MM.1S (cell line): Measurements from ENCODE around the gene DIP2B.

Source experiments
- EZH2phosphoT487 ChIP-seq: fragments of 300-600 bp; sonication (generic); IDR thresholded peaks from 2 replicates; pipeline ENCODE4 v1.6.1; 2018; ENCODE audit warnings: antibody characterized with exemption, low read length
- TF ChIP-seq, protein P1 (sequence below): fragments of 300-600 bp; sonication (generic); IDR thresholded peaks from 2 replicates; pipeline ENCODE4 v1.5.1; 2016; ENCODE audit warnings: antibody characterized with exemption, low read length, mixed read lengths

DNA sequence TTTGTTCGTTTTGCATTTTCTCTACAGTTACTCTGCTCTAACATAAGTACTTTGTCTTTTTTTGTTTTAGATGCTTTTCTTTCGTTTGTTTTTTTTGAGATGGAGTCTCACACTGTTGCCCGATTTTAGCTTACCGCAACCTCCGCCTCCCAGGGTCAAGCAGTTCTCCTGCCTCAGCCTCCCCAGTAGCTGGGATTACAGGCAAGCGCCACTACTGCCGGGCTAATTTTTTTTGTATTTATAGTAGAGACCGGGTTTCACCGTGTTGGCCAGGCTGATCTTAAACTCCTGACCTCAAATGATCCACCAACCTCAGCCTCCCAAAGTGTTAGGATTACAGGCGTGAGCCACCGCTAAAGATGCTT is 2.7 kb downstream of the DIP2B start:
- TF ChIP-seq, protein P1, sequence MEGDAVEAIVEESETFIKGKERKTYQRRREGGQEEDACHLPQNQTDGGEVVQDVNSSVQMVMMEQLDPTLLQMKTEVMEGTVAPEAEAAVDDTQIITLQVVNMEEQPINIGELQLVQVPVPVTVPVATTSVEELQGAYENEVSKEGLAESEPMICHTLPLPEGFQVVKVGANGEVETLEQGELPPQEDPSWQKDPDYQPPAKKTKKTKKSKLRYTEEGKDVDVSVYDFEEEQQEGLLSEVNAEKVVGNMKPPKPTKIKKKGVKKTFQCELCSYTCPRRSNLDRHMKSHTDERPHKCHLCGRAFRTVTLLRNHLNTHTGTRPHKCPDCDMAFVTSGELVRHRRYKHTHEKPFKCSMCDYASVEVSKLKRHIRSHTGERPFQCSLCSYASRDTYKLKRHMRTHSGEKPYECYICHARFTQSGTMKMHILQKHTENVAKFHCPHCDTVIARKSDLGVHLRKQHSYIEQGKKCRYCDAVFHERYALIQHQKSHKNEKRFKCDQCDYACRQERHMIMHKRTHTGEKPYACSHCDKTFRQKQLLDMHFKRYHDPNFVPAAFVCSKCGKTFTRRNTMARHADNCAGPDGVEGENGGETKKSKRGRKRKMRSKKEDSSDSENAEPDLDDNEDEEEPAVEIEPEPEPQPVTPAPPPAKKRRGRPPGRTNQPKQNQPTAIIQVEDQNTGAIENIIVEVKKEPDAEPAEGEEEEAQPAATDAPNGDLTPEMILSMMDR, result no peak
- no peak for TF ChIP-seq EZH2phosphoT487
